CD4-positive, alpha-beta memory T cell (primary cell): Measurements from ENCODE around the gene NR3C2. TPM values are rescaled to one million over a fixed set of nuclear protein-coding genes. Genes with fewer than 3 reads are reported as not detected.

Experiments used
- CTCF ChIA-PET: fragments of 350-600 bp; sonication (Branson Sonifier 250); formaldehyde crosslinking; loops from one replicate; lab custom pipeline; 2021; ENCODE audit warnings: inconsistent platforms; ENCODE audit not compliant: partially characterized antibody; lab: Charles Lee
- POLR2A ChIA-PET: fragments of 350-600 bp; sonication (Branson Sonifier 250); formaldehyde crosslinking; loops from one replicate; lab custom pipeline; 2021; ENCODE audit not compliant: partially characterized antibody; lab: Charles Lee
- DNase-seq, 5 donors: peaks; one replicate each; pipeline versions ENCODE4 v3.0.0 to v3.0.0-alpha.2; 2020 to 2022; ENCODE audit warnings: mixed read lengths in 1 of 5
- H3K27ac ChIP-seq: one replicate; pipeline ENCODE4 v1.7.0; 2013; ENCODE audit warnings: low read depth, low read length
- H3K27me3 ChIP-seq: 2 replicates; pipeline ENCODE4 v1.7.0; 2013; ENCODE audit warnings: mild to moderate bottlenecking, low read length, moderate library complexity; ENCODE audit not compliant: insufficient read depth
- H3K36me3 ChIP-seq: 2 replicates; pipeline ENCODE4 v1.7.0; 2013; ENCODE audit warnings: mild to moderate bottlenecking, low read length, moderate library complexity; ENCODE audit not compliant: insufficient read depth
- H3K4me1 ChIP-seq: 2 replicates; pipeline ENCODE4 v1.7.0; 2013; ENCODE audit warnings: mild to moderate bottlenecking, low read length, moderate library complexity; ENCODE audit not compliant: insufficient read depth
- H3K4me3 ChIP-seq, 2 donors: one replicate each; pipeline ENCODE4 v1.7.0; 2013; ENCODE audit warnings: low read length in 2 of 2, mild to moderate bottlenecking in 1 of 2
- H3K9me3 ChIP-seq, 2 donors: one replicate each; pipeline ENCODE4 v1.7.0; 2013; ENCODE audit warnings: low read length in 2 of 2, control low read depth in 1 of 2; ENCODE audit not compliant: control insufficient read depth in 1 of 2
- H3K27ac Mint-ChIP-seq, 7 donors: one replicate each; pipeline ENCODE4 v1.8.0; 2020 to 2021; ENCODE audit warnings: mixed read lengths in 7 of 7, mild to moderate bottlenecking in 6 of 7, inconsistent platforms in 3 of 7, moderate library complexity in 3 of 7
- H3K27me3 Mint-ChIP-seq, 2 donors: one replicate each; pipeline ENCODE4 v1.8.0; 2020 to 2021; ENCODE audit warnings: mixed read lengths in 2 of 2
- H3K36me3 Mint-ChIP-seq, 2 donors: one replicate each; pipeline ENCODE4 v1.8.0; 2020 to 2021; ENCODE audit warnings: mixed read lengths in 2 of 2, inconsistent platforms in 1 of 2, mild to moderate bottlenecking in 1 of 2
- H3K4me1 Mint-ChIP-seq, 4 donors: one replicate each; pipeline ENCODE4 v1.8.0; 2020 to 2021; ENCODE audit warnings: mixed read lengths in 4 of 4, mild to moderate bottlenecking in 1 of 4
- H3K4me3 Mint-ChIP-seq, 8 donors: one replicate each; pipeline ENCODE4 v1.8.0; 2020 to 2021; ENCODE audit warnings: mixed read lengths in 8 of 8, mild to moderate bottlenecking in 7 of 8, moderate library complexity in 6 of 8, inconsistent platforms in 3 of 8
- H3K9me3 Mint-ChIP-seq, 8 donors: one replicate each; pipeline ENCODE4 v1.8.0; 2020 to 2021; ENCODE audit warnings: mixed read lengths in 8 of 8, mild to moderate bottlenecking in 5 of 8, inconsistent platforms in 3 of 8, moderate library complexity in 1 of 8
- intact Hi-C: fragments of 100-400 bp; cut with micrococcal nuclease; formaldehyde crosslinking; loops from one replicate; pipeline ENCODE4 v1.15.1; 2023
- polyA plus RNA-seq, 2 donors: library from polyadenylated mRNA; unstranded; fragments of 300-500 nt; fragmentation: Illumina TruSeq; gene quantifications; one replicate each; pipeline ENCODE4 v1.2.3, GENCODE V29; 2021
- total RNA-seq, 2 experiments: library from RNA; stranded (reverse); gene quantifications; one replicate each; pipeline ENCODE4 v1.2.3, GENCODE V29; 2021

NR3C2 gene
- total and polyA plus RNA-seq, 4 experiments from 2014 or later, result 4.9 to 50.9 (median 26.8) TPM

DNA sequence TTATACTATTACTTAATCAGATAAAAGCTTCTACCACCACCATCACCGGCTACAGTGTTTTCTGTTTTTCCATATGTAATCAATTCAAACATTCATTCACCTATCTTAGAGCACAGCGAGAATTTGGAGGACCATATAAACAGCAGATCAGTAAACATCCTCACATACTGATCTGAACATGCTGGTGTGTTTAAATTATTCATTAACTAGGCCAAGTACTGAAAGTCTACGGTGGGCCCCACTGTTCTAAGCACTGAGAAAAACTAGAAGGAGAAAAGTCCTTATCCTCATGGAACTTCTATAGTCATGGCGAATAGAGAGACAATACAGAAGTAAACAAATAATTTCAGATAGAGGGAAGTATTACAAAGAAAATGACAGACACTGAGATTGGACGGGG lies 176.6 kb downstream of the NR3C2 start:
- Histone ChIP-seq H3K27me3 (no peaks in the 10 kb centered on the region), H3K36me3 (no peaks in the 10 kb centered on the region), H3K4me3 (no peak overlapping the region), H3K4me1 (no peaks in the 10 kb centered on the region), H3K9me3 (no peaks in the 10 kb centered on the region), H3K27ac (no peak overlapping the region)
- intact Hi-C loops, result no loop called here
- Mint-ChIP-seq H3K36me3 (peaks cover 0 to 28% of the 10 kb centered on the region in 2 donors), H3K27me3 (no peaks in the 10 kb centered on the region), H3K4me3 (no peak overlapping the region), H3K9me3 (peaks cover 0 to 9% (median 2%) of the 10 kb centered on the region in 8 donors), H3K27ac (peak overlapping the region in 1 of 7 donors; percentile 1), H3K4me1 (peaks cover 12 to 38% (median 25%) of the 10 kb centered on the region in 4 donors)
- DNase-seq, result no peak
- POLR2A ChIA-PET, result interaction anchor here (0.5 kb wide), 1 partner anchor 281 kb away, joined by 3 read pairs; no protein-coding TSS in a partner anchor
- CTCF ChIA-PET, result interaction anchor here (1.4 kb wide), 1 partner anchor 99 kb away, joined by 3 read pairs; no protein-coding TSS in a partner anchor

DNA sequence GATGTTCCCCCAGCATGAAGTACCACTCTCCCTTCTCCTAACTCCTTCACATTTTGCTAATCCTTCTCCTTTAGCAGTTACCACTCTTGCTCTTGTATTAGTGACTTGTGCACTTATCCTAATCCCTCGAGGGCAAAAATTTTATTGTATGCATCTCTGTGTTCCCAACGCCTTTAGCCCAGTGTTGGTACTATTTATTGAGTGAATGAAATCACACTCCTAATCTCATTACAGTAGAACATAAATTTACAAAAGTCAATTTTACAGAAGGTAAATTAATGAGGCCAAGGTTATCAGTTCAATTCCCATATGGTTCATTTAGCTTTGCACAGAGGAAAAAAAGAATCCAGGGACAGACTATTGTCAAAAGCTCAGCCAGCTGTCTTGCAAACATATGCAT lies 178.4 kb downstream of the NR3C2 start:
- POLR2A ChIA-PET, result interaction anchor here (0.7 kb wide), 1 partner anchor 365 kb away, joined by 3 read pairs; no protein-coding TSS in a partner anchor
- H3K4me3 ChIP-seq, result no peak overlapping the region
- no peaks in the 10 kb centered on the region for H3K9me3 ChIP-seq
- no peaks in the 10 kb centered on the region for H3K36me3 ChIP-seq
- peaks cover 0 to 7% (median 2%) of the 10 kb centered on the region in 8 donors for H3K9me3 Mint-ChIP-seq
- no peaks in the 10 kb centered on the region for H3K4me1 ChIP-seq
- H3K4me1 Mint-ChIP-seq, result peaks cover 12 to 36% (median 21%) of the 10 kb centered on the region in 4 donors
- H3K27me3 Mint-ChIP-seq, result no peaks in the 10 kb centered on the region
- no peaks in the 10 kb centered on the region for H3K27me3 ChIP-seq
- intact Hi-C loops, result no loop called here
- peaks cover 7 to 39% of the 10 kb centered on the region in 2 donors for H3K36me3 Mint-ChIP-seq
- no peak overlapping the region for H3K4me3 Mint-ChIP-seq
- no peak overlapping the region for H3K27ac Mint-ChIP-seq
- CTCF ChIA-PET, result no interaction called here
- no peak for DNase-seq
- no peak overlapping the region for H3K27ac ChIP-seq

DNA sequence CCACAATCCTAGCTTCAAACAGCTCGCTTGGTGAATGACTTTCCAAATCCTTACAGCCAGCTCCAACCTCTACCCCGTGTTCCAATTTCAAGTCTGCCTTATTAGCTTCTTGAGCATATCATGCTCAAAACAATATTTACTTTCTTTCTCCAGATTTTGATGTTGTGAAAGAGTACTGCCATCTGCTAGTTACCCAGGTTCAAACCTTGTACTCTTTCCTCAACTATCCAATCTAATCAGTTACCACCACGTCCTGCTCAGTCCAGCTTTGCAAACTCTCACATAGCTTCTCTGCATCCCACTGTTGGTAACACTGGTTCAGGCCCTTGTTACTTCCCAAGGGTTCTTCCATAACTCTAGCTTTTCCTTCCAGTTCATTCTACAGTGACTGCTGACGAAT lies 179.1 kb downstream of the NR3C2 start:
- intact Hi-C loops, result no loop called here
- H3K4me1 Mint-ChIP-seq, result peaks cover 12 to 36% (median 19%) of the 10 kb centered on the region in 4 donors
- H3K27ac Mint-ChIP-seq, result no peak overlapping the region
- DNase-seq, result no peak
- H3K36me3 Mint-ChIP-seq, result peaks cover 11 to 43% of the 10 kb centered on the region in 2 donors
- no peaks in the 10 kb centered on the region for H3K4me1 ChIP-seq
- CTCF ChIA-PET, result no interaction called here
- H3K27ac ChIP-seq, result no peak overlapping the region
- POLR2A ChIA-PET, result no interaction called here
- H3K9me3 ChIP-seq, result no peaks in the 10 kb centered on the region
- H3K27me3 Mint-ChIP-seq, result no peaks in the 10 kb centered on the region
- no peaks in the 10 kb centered on the region for H3K36me3 ChIP-seq
- H3K27me3 ChIP-seq, result no peaks in the 10 kb centered on the region
- no peak overlapping the region for H3K4me3 Mint-ChIP-seq
- peaks cover 0 to 7% (median 2%) of the 10 kb centered on the region in 8 donors for H3K9me3 Mint-ChIP-seq
- no peak overlapping the region for H3K4me3 ChIP-seq

DNA sequence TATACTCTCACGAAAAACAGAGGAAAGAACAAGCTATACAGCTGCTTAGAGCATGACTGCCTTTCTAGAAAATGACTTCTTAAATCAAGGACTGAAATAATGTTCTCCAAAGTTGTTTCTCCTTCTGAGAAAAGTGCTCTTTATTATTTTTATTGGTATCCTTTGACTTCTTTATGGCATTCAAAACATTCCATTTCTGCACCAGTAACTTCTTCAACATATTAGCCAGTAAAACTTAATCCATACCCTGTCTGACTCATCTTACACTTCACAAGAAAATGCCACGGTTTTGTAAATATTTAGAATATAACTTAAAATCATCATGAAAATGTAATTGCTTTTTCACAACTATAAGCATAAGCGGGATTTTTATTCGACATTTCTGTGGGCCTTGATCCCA lies 180.4 kb downstream of the NR3C2 start:
- Mint-ChIP-seq H3K27me3 (no peaks in the 10 kb centered on the region), H3K4me1 (peaks cover 12 to 39% (median 19%) of the 10 kb centered on the region in 4 donors), H3K27ac (no peak overlapping the region), H3K9me3 (peaks cover 0 to 7% (median 2%) of the 10 kb centered on the region in 8 donors), H3K36me3 (peaks cover 14 to 46% of the 10 kb centered on the region in 2 donors), H3K4me3 (no peak overlapping the region)
- Histone ChIP-seq H3K27ac (no peak overlapping the region), H3K27me3 (no peaks in the 10 kb centered on the region), H3K4me1 (no peaks in the 10 kb centered on the region), H3K9me3 (no peaks in the 10 kb centered on the region), H3K36me3 (no peaks in the 10 kb centered on the region), H3K4me3 (no peak overlapping the region)
- CTCF ChIA-PET, result no interaction called here
- POLR2A ChIA-PET, result no interaction called here
- intact Hi-C loops, result no loop called here
- no peak for DNase-seq

DNA sequence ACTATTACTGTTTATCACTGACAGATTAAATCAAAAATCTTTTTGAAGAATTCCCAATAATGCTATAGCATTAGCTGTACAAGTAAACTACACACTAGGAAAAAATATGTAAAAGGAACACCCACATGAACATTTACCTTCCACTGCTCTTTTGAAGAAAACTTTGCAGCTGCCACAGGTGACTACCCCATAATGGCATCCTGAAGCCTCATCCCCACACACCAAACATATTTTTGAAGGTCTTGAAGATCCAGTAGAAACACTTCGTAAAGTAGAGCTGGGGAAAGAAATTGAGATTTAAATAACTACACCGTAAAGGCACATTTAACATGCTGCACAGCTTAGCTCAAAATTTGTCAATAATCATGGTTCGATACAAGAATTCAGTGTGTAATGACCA lies 182.4 kb downstream of the NR3C2 start:
- no peaks in the 10 kb centered on the region for H3K9me3 ChIP-seq
- Mint-ChIP-seq H3K4me1 (peaks cover 14 to 44% (median 22%) of the 10 kb centered on the region in 4 donors), H3K4me3 (no peak overlapping the region), H3K27me3 (no peaks in the 10 kb centered on the region), H3K9me3 (peaks cover 0 to 5% (median 2%) of the 10 kb centered on the region in 8 donors), H3K27ac (no peak overlapping the region), H3K36me3 (peaks cover 14 to 35% of the 10 kb centered on the region in 2 donors)
- ChIA-PET POLR2A (no interaction called here), CTCF (no interaction called here)
- no peaks in the 10 kb centered on the region for H3K36me3 ChIP-seq
- no peaks in the 10 kb centered on the region for H3K4me1 ChIP-seq
- intact Hi-C loops, result no loop called here
- no peaks in the 10 kb centered on the region for H3K27me3 ChIP-seq
- DNase-seq, result no peak
- H3K27ac ChIP-seq, result no peak overlapping the region
- H3K4me3 ChIP-seq, result no peak overlapping the region

DNA sequence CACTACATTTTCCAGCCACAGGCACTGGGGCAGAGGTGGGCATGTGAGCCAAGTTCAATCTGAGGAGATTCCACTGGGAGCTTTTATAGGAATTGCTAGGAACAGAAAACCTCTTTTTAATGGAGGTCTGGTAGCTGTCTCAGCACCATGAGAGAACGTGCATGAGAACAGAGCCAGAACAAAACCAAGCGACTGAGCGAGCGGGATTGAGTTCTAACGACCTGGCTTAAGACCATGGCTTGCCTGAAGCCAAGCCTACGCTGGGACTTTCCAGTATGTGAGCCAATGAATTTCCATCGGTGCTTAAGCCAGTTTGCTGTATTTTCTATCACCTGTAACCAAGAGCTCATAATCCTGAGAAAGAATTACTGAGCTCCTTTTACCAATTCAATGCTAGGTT lies 183.7 kb downstream of the NR3C2 start:
- H3K9me3 Mint-ChIP-seq, result peaks cover 0 to 5% (median under 1%) of the 10 kb centered on the region in 8 donors
- Histone ChIP-seq H3K27me3 (no peaks in the 10 kb centered on the region), H3K9me3 (no peaks in the 10 kb centered on the region), H3K4me3 (no peak overlapping the region), H3K27ac (no peak overlapping the region), H3K4me1 (no peaks in the 10 kb centered on the region), H3K36me3 (no peaks in the 10 kb centered on the region)
- H3K36me3 Mint-ChIP-seq, result peaks cover 14 to 44% of the 10 kb centered on the region in 2 donors
- CTCF ChIA-PET, result interaction anchor here (0.7 kb wide), 1 partner anchor 118 kb away, joined by 3 read pairs; no protein-coding TSS in a partner anchor
- DNase-seq, result no peak
- no peaks in the 10 kb centered on the region for H3K27me3 Mint-ChIP-seq
- no peak overlapping the region for H3K27ac Mint-ChIP-seq
- intact Hi-C loops, result no loop called here
- H3K4me1 Mint-ChIP-seq, result peaks cover 19 to 48% (median 25%) of the 10 kb centered on the region in 4 donors
- no peak overlapping the region for H3K4me3 Mint-ChIP-seq
- POLR2A ChIA-PET, result no interaction called here

DNA sequence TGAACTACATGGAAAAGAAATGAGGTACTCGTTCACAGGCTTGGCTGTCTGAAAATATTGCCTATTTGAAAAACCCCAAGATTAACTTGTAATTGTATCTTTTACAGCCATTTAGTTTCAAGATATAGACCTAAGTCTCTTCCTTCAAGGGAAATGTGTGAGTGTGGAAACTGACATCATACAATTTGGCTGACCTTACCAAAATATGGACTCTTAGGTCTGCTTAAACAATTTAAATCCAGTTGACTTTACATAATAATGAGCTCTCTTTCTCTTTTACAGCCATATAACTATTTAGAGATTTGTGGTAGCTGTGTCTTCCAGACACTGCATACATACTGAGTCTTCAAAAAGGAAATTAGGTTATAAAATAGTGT lies 186.9 kb downstream of the NR3C2 start:
- Histone ChIP-seq H3K9me3 (no peaks in the 10 kb centered on the region), H3K27ac (no peak overlapping the region), H3K4me3 (no peak overlapping the region), H3K4me1 (no peaks in the 10 kb centered on the region), H3K27me3 (no peaks in the 10 kb centered on the region), H3K36me3 (no peaks in the 10 kb centered on the region)
- no peak overlapping the region for H3K4me3 Mint-ChIP-seq
- ChIA-PET POLR2A (no interaction called here), CTCF (no interaction called here)
- H3K27me3 Mint-ChIP-seq, result no peaks in the 10 kb centered on the region
- peak overlapping the region in 2 of 7 donors; percentile 3 to 48 for H3K27ac Mint-ChIP-seq
- H3K9me3 Mint-ChIP-seq, result no peaks in the 10 kb centered on the region
- peaks cover 18 to 26% of the 10 kb centered on the region in 2 donors for H3K36me3 Mint-ChIP-seq
- no peak for DNase-seq
- peaks cover 21 to 49% (median 29%) of the 10 kb centered on the region in 4 donors for H3K4me1 Mint-ChIP-seq
- intact Hi-C loops, result no loop called here
